ENCODE results near the gene STIM2. TPM values are rescaled to one million over a fixed set of nuclear protein-coding genes. Genes with fewer than 3 reads are reported as not detected.
A peak's percentile ranks its signal among the peaks of the same experiment; 100 is the strongest.

Gene STIM2
- total RNA-seq, 3 donors from 2014 or later: 22.2 to 32.4 (median 23.5) TPM

DNA sequence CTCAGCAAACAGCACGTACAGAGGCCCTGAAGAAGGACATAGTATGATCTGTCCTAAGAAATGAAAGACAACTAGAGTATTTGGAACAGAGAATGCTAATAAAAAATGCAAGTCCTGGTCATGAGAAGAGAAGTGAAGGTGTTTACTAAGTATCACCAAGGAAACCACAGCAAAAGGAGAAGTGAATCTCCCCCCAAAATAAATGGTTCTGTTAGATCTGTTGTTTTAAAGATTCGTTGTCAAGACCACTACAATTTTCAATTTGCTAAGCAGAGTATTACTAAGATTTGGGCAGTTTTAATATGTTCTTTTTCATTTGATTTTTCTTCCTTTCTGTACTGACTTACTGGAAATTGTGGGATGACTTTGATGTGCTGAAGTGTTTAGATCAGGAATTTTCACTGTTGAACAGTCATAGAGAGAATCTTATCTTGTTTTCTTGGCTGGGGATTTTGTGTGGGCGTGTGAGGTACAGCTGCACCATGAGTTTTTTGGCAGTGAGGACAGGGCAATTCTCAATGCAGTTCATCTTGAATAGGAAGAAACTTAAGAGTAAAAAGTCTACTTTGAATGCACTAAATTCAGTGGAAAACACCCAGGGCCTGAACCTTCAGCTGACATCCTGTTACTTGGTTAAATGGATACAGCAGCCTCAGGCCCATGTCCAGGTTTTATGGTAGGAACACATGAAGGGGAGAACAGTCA is 132.2 kb downstream of the STIM2 start:
- H3K4me1 ChIP-seq (ENCODE audit: low read depth): peaks cover 5% of the 10 kb centered on the region
- ATAC-seq (peak; percentile 56), DNase-seq (no peak)
- no peaks in the 10 kb centered on the region for H3K9me3 ChIP-seq
- H3K36me3 ChIP-seq (ENCODE audit: low read depth): no peaks in the 10 kb centered on the region
- intact Hi-C loops (cut with DNase I, micrococcal nuclease): no loop called here
- TF ChIP-seq, protein P1, sequence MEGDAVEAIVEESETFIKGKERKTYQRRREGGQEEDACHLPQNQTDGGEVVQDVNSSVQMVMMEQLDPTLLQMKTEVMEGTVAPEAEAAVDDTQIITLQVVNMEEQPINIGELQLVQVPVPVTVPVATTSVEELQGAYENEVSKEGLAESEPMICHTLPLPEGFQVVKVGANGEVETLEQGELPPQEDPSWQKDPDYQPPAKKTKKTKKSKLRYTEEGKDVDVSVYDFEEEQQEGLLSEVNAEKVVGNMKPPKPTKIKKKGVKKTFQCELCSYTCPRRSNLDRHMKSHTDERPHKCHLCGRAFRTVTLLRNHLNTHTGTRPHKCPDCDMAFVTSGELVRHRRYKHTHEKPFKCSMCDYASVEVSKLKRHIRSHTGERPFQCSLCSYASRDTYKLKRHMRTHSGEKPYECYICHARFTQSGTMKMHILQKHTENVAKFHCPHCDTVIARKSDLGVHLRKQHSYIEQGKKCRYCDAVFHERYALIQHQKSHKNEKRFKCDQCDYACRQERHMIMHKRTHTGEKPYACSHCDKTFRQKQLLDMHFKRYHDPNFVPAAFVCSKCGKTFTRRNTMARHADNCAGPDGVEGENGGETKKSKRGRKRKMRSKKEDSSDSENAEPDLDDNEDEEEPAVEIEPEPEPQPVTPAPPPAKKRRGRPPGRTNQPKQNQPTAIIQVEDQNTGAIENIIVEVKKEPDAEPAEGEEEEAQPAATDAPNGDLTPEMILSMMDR (IDR thresholded peaks at IDR 0.05): no peak
- no peak overlapping the region for H3K4me3 ChIP-seq

DNA sequence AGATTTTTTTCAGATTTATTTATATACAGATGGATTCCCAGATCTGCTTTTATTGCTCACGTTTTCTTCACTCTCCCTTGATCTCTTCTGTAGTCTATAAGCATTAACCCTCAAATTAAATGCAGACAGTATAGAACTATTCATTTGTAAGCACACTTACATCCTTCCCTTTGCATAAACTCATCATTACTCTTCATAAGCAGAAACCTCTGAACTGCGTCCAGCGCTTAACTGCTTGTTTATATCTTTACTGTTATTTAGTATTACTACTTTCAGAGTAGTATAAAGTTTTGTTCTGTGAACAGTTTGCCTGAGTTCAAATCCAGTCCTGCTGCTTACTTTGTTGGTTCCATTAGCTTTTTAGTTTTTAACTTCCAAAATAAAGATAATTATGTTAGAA is 132.9 kb downstream of the STIM2 start:
- TF ChIP-seq, protein P1 (IDR thresholded peaks at IDR 0.05): no peak
- DNase-seq: no peak
- ATAC-seq: no peak
- Histone ChIP-seq H3K9me3 (no peaks in the 10 kb centered on the region), H3K36me3 (ENCODE audit: low read depth) (no peaks in the 10 kb centered on the region), H3K4me3 (no peak overlapping the region), H3K4me1 (ENCODE audit: low read depth) (peaks cover 5% of the 10 kb centered on the region)
- intact Hi-C loops (cut with DNase I, micrococcal nuclease): no loop called here

DNA sequence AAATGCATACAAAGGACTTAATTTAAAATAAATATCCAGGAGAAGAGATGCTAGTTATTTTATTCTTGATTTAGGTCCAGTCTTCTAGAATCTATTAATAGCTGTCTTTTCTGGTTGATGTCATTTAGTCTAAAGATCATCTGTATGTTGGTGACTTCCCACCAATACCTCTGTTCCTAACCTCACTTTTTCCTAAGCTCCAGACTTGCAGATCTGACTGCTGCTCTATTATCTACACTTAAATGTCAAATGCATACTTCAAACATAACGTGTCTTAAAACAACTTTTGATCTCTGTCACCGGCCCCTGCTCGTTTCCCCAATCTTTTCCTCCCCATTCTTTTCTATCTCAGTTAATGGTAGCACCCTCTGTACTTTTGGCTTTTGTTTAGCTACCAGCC is 133.3 kb downstream of the STIM2 start:
- DNase-seq: no peak
- Histone ChIP-seq H3K4me3 (no peak overlapping the region), H3K36me3 (ENCODE audit: low read depth) (no peaks in the 10 kb centered on the region), H3K4me1 (ENCODE audit: low read depth) (peaks cover 5% of the 10 kb centered on the region), H3K9me3 (no peaks in the 10 kb centered on the region)
- TF ChIP-seq, protein P1 (IDR thresholded peaks at IDR 0.05): no peak
- intact Hi-C loops (cut with DNase I, micrococcal nuclease): no loop called here
- ATAC-seq: no peak

DNA sequence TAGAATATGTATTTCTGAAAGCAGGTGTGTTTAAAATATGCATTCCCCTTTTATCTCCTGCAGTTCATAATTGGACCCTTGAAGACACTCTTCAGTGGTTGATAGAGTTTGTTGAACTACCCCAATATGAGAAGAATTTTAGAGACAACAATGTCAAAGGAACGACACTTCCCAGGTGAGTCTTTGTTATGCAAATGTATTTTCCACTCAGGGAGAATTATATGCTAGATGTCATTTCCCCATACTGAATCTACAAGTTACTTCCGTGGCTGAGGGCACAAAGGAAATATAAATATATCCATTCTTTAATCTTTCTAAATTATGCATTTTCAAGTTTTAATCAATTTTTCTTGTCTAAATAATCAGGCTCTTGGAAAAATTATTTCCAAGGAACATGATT is 134.7 kb downstream of the STIM2 start:
- Histone ChIP-seq H3K9me3 (no peaks in the 10 kb centered on the region), H3K4me3 (no peak overlapping the region), H3K4me1 (ENCODE audit: low read depth) (peaks cover 5% of the 10 kb centered on the region), H3K36me3 (ENCODE audit: low read depth) (no peaks in the 10 kb centered on the region)
- TF ChIP-seq, protein P1 (IDR thresholded peaks at IDR 0.05): no peak
- DNase-seq (no peak), ATAC-seq (no peak)
- intact Hi-C loops (cut with DNase I, micrococcal nuclease): no loop called here

DNA sequence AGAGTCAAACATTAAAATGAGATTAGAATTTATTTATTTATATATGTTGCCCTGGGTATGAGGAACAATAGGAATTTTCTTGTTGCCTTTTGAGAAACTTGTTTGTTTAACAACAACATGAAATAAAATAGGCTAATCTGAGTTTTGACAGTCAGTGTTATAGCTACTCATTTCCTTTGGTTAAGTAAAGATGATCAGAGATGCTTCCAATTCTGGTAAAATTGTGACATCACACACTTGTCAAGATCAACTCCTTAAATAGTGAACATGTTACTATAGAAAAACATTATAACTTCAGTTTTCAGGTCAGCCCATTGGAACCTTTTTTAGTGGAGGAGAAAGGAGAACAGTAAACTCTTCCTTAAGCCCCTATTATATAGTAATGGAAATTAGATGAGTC is 136.1 kb downstream of the STIM2 start:
- Histone ChIP-seq H3K4me3 (no peak overlapping the region), H3K36me3 (ENCODE audit: low read depth) (no peaks in the 10 kb centered on the region), H3K4me1 (ENCODE audit: low read depth) (peaks cover 5% of the 10 kb centered on the region), H3K9me3 (no peaks in the 10 kb centered on the region)
- no peak for DNase-seq
- no peak for ATAC-seq
- TF ChIP-seq, protein P1 (IDR thresholded peaks at IDR 0.05): no peak
- intact Hi-C loops (cut with DNase I, micrococcal nuclease): no loop called here

Measured in mucosa of descending colon (tissue), 3 donors.